HFFc6 (cell line): ENCODE measurements around the gene GAS7. TPM values are rescaled to one million over a fixed set of nuclear protein-coding genes. Genes with fewer than 3 reads are reported as not detected.

ENCODE experiments used
- DNase-seq: peaks from one replicate; pipeline ENCODE4 v3.0.0-alpha.2; 2018
- H3K27ac Mint-ChIP-seq: 2 replicates; pipeline ENCODE4 v1.8.0; 2020; ENCODE audit warnings: mild to moderate bottlenecking, mixed read lengths
- H3K27me3 Mint-ChIP-seq: 2 replicates; pipeline ENCODE4 v1.8.0; 2021; ENCODE audit warnings: mild to moderate bottlenecking, moderate library complexity, mixed read lengths; ENCODE audit not compliant: insufficient read depth
- H3K36me3 Mint-ChIP-seq: 2 replicates; pipeline ENCODE4 v1.8.0; 2021; ENCODE audit warnings: low read depth, mixed read lengths
- H3K4me1 Mint-ChIP-seq: 2 replicates; pipeline ENCODE4 v1.8.0; 2020; ENCODE audit warnings: low read depth, mixed read lengths
- H3K4me3 Mint-ChIP-seq: 2 replicates; pipeline ENCODE4 v1.8.0; 2020; ENCODE audit warnings: mild to moderate bottlenecking, moderate library complexity, mixed read lengths
- H3K9me3 Mint-ChIP-seq: 2 replicates; pipeline ENCODE4 v1.8.0; 2020; ENCODE audit warnings: mild to moderate bottlenecking, mixed read lengths
- total RNA-seq, 6 experiments: library from RNA; stranded (reverse); fragmentation: NEBNext Ultra II Directional; extraction: Animal tissue kit (Norgen Biotek cat#: 25700); gene quantifications; 2 replicates in 1 of 6; 3 replicates in 5 of 6; pipeline ENCODE4 v1.2.3, GENCODE V29; 2021
- TF ChIP-seq, protein P1 (sequence below): fragments of 200-600 bp; sonication (generic); IDR thresholded peaks from 2 replicates; pipeline ENCODE4 v1.5.0; 2021; ENCODE audit warnings: antibody characterized with exemption, mild to moderate bottlenecking

GAS7 gene
- total RNA-seq, 6 experiments from 2014 or later: 1.4 to 7.4 (median 3.1) TPM

DNA sequence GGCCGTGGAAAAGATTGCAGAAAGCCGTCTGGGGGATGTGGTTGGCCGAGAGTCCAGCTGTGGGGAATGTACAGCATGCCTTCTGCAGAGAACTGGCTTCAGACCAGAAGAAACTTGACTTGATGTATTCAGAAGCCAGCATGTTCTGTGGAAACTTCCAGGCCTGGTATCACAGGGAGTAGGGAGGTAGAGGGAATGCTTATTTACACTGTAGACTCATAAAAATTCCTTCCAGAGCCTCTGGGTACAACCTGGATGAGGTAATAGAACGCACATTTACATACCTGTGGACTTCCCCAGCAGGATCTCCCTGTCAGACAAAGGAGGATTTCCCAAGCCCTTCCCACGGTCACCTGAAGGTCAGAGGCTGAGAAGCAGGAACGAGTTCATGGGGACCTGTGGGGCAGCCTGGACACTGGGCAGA lies 11.8 kb upstream of the GAS7 start:
- TF ChIP-seq, protein P1, sequence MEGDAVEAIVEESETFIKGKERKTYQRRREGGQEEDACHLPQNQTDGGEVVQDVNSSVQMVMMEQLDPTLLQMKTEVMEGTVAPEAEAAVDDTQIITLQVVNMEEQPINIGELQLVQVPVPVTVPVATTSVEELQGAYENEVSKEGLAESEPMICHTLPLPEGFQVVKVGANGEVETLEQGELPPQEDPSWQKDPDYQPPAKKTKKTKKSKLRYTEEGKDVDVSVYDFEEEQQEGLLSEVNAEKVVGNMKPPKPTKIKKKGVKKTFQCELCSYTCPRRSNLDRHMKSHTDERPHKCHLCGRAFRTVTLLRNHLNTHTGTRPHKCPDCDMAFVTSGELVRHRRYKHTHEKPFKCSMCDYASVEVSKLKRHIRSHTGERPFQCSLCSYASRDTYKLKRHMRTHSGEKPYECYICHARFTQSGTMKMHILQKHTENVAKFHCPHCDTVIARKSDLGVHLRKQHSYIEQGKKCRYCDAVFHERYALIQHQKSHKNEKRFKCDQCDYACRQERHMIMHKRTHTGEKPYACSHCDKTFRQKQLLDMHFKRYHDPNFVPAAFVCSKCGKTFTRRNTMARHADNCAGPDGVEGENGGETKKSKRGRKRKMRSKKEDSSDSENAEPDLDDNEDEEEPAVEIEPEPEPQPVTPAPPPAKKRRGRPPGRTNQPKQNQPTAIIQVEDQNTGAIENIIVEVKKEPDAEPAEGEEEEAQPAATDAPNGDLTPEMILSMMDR: no peak
- peak overlapping the region; percentile 60 for H3K27ac Mint-ChIP-seq
- peaks cover 3% of the 10 kb centered on the region; the same call in 1 of the 2 replicates for H3K27me3 Mint-ChIP-seq
- peaks cover 25% of the 10 kb centered on the region for H3K4me1 Mint-ChIP-seq
- peaks cover 9% of the 10 kb centered on the region for H3K9me3 Mint-ChIP-seq
- H3K36me3 Mint-ChIP-seq: no peaks in the 10 kb centered on the region
- peak; percentile 82 for DNase-seq
- no peak overlapping the region for H3K4me3 Mint-ChIP-seq

DNA sequence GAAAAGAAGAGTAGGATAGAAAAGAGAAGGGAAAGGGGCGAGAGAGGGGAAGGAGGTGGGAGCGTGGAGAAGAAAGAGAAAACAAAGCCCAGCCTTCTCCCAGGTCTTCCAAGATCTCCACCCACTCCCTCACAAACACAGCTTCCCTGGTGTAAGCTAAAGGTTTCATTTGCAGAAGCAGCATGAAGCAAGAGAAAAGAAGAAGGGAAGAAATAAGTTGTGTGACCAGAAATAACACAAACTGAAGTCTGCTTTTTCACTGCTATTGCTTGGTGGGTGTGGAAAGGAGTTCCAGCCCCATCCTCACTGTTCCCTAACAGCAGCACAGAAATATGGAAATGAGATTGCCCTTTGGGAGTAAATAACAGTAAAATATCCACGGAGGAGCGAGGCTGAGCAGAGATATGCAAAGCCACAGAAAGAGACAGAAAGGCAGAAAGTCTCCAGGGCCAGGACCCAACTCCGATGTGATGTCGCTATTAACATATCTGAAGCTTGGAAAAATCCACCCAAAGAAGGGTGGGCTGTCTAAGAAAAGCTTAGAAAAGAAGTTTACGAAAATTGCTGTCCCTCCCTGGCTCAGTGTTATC lies 10.3 kb upstream of the GAS7 start:
- TF ChIP-seq, protein P1: no peak
- Mint-ChIP-seq H3K27ac (no peak overlapping the region), H3K4me3 (no peak overlapping the region), H3K27me3 (peaks cover 3% of the 10 kb centered on the region; the same call in 1 of the 2 replicates), H3K36me3 (no peaks in the 10 kb centered on the region), H3K9me3 (peaks cover 14% of the 10 kb centered on the region), H3K4me1 (peaks cover 25% of the 10 kb centered on the region)
- DNase-seq: no peak

DNA sequence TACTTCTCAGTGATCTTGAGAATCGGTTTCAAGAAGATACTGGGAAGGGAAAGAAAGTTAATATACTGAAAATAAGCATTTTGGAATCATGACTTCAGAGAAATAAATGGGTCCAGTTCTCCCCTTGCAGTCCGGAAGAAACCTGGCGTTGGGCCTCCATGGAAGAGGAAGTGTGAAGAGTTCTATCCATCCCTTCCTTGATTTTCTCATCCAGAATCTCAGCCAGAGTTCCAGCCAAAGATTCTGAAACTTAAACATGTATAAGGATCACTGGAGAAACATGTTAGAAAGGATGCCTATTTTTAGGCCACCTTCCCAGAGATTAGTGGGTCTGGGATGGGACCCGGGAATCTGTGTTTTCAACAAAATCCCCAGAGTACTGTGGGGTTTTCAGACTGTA lies 8.7 kb upstream of the GAS7 start:
- TF ChIP-seq, protein P1: no peak
- Mint-ChIP-seq H3K4me1 (peaks cover 25% of the 10 kb centered on the region), H3K27me3 (peaks cover 3% of the 10 kb centered on the region; the same call in 1 of the 2 replicates), H3K4me3 (no peak overlapping the region), H3K27ac (no peak overlapping the region), H3K36me3 (no peaks in the 10 kb centered on the region), H3K9me3 (peaks cover 14% of the 10 kb centered on the region)
- DNase-seq: no peak

DNA sequence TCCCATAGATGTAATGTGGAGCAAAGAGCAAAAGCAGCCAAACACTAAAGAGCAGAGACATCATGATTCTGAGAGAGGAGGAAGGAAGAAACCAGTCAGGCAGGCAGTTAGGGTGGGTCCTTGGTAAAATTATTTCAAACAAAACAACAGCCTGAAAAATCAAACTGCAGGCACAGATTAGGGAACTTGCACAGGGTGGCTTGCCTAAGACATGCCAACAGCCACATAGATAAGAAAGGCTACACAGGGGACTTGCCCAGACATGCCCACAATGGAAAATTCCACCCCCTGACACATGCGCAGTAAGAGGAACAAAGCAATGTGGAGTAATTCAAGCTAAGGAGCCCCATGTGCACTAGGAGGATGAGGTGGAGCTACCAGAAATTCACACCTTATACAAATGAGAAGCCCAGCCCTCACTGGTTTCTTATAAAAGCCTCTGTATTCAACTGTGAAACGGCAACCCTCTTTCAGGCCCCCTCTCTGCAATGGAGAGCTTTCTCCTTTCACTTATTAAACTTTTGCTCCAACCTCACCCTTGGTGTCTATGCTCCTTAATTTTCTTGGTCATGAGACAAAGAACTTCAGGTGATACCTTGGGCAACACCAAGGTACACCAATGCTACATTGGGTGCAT lies 7.3 kb upstream of the GAS7 start:
- Mint-ChIP-seq H3K27me3 (peaks cover 8% of the 10 kb centered on the region), H3K4me3 (no peak overlapping the region), H3K9me3 (peaks cover 14% of the 10 kb centered on the region), H3K27ac (no peak overlapping the region), H3K36me3 (no peaks in the 10 kb centered on the region), H3K4me1 (peaks cover 25% of the 10 kb centered on the region)
- TF ChIP-seq, protein P1: no peak
- DNase-seq: no peak

DNA sequence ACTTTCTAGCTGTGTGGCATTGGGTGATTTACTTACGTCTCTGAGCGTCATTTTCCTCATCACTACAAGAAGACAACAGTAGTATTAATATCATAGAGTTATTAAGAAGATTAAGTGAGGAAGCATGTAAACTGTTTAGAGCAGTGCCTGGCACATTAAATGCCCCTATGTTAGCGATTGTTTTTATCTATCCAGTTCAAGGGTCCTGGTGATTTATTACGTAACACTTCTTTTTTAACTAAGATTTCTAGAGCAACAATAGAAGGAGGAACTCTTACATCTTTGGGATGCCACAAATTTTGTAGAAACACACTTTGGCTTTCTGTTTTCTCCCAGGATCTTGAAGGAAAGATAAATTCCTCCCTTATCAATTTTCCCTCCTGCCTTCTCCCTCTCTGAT lies 3.3 kb upstream of the GAS7 start:
- Mint-ChIP-seq H3K36me3 (no peaks in the 10 kb centered on the region), H3K9me3 (peaks cover 14% of the 10 kb centered on the region), H3K4me3 (no peak overlapping the region), H3K4me1 (peaks cover 12% of the 10 kb centered on the region; the same call in 1 of the 2 replicates), H3K27ac (no peak overlapping the region), H3K27me3 (peaks cover 14% of the 10 kb centered on the region)
- DNase-seq: no peak
- TF ChIP-seq, protein P1: no peak
